Mesenteric fat pad (tissue), 1 donor: ENCODE data around the gene RAB36. TPM values are rescaled to one million over a fixed set of nuclear protein-coding genes. Genes with fewer than 3 reads are reported as not detected.

Experiments used
- DNase-seq: peaks from one replicate; pipeline ENCODE4 v3.0.0-alpha.2; 2020; ENCODE audit warnings: low spot score
- total RNA-seq: library from RNA; stranded (reverse); fragmentation: NEBNext Ultra II Directional; extraction: Animal tissue kit (Norgen Biotek cat#: 25700); gene quantifications from one replicate; pipeline ENCODE4 v1.2.1, GENCODE V29; 2021
- donor health status: DM: yes; HTN: yes; CAD: no.

The RAB36 gene
- total RNA-seq, 1 donor from 2014 or later, result 3.2 TPM

- no peak for DNase-seq
Observed at GRCh38 chr22:23157560-23158515, 12.6 kb downstream of the RAB36 start.

GRCh38 chr22:23158516-23159290, 13.4 kb downstream of the RAB36 start:
- DNase-seq, result no peak

- no peak for DNase-seq
Observed at GRCh38 chr22:23159291-23159630, 14.0 kb downstream of the RAB36 start.

GRCh38 chr22:23161029-23161428, 15.8 kb downstream of the RAB36 start:
- no peak for DNase-seq

GRCh38 chr22:23161574-23161973, 16.3 kb downstream of the RAB36 start:
- DNase-seq, result no peak

- DNase-seq, result no peak
Observed at GRCh38 chr22:23163665-23164064, 18.4 kb downstream of the RAB36 start.

GRCh38 chr22:23164091-23164490, 18.8 kb downstream of the RAB36 start:
- DNase-seq, result no peak

GRCh38 chr22:23166042-23166831, 21.0 kb downstream of the RAB36 start:
- no peak for DNase-seq

GRCh38 chr22:23166841-23167616, 21.8 kb downstream of the RAB36 start:
- no peak for DNase-seq

GRCh38 chr22:23168391-23169042, 23.2 kb downstream of the RAB36 start:
- DNase-seq, result no peak

GRCh38 chr22:23169043-23169406, 23.7 kb downstream of the RAB36 start:
- DNase-seq, result no peak

GRCh38 chr22:23175817-23176644, 30.8 kb downstream of the RAB36 start:
- no peak for DNase-seq

GRCh38 chr22:23176645-23177027, 31.4 kb downstream of the RAB36 start:
- no peak for DNase-seq

GRCh38 chr22:23177197-23177596, 31.9 kb downstream of the RAB36 start:
- DNase-seq, result no peak

GRCh38 chr22:23178512-23179254, 33.4 kb downstream of the RAB36 start:
- no peak for DNase-seq

GRCh38 chr22:23179381-23180299, 34.4 kb downstream of the RAB36 start:
- DNase-seq, result no peak

- DNase-seq, result peak; percentile 93
Observed at GRCh38 chr22:23180301-23180892, 35.1 kb downstream of the RAB36 start, which contains the start of gene BCR. Gene BCR, plus strand, starts transcription at chr22:23180509. Its CDS starts 452 bp downstream, at chr22:23180961.
